Activated T-cell treated with anti-CD3 and anti-CD28 coated beads, Interleukin-2, amount 50 U/mL, for 24 hours (primary cell): Measurements from ENCODE around the gene BBS9.

ENCODE experiments used
- DNase-seq: peaks from one replicate; pipeline ENCODE4 v3.0.0-alpha.2; 2020
- H3K27ac Mint-ChIP-seq: 2 replicates; pipeline ENCODE4 v1.8.0; 2020; ENCODE audit warnings: mild to moderate bottlenecking, mixed read lengths
- H3K27me3 Mint-ChIP-seq: 2 replicates; pipeline ENCODE4 v1.8.0; 2020; ENCODE audit warnings: mixed read lengths
- H3K36me3 Mint-ChIP-seq: 2 replicates; pipeline ENCODE4 v1.8.0; 2020; ENCODE audit warnings: low read depth, mixed read lengths
- H3K4me1 Mint-ChIP-seq: 2 replicates; pipeline ENCODE4 v1.8.0; 2020; ENCODE audit warnings: low read depth, mixed read lengths
- H3K4me3 Mint-ChIP-seq: 2 replicates; pipeline ENCODE4 v1.8.0; 2020; ENCODE audit warnings: mild to moderate bottlenecking, moderate library complexity, mixed read lengths
- H3K9me3 Mint-ChIP-seq: 2 replicates; pipeline ENCODE4 v1.8.0; 2020; ENCODE audit warnings: mixed read lengths

Gene BBS9

DNA sequence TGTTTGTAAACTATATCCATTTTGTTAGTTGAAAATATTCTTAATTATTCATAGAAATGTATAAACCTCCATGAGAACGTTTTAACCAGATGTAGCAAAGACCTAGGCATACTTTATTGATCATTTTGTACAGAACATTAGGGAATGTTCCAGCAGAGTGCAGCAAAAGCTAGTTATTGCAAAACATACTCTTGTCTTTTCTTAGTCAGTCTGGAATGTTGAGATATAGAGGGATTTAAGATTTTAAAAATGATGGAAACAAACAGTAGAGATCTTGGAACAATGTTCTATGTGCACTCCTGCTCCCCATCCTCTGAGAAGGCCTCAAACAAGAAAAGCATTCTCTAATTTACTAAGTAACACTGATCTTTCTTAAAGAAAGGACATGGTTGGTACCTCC is 292.1 kb downstream of the BBS9 start:
- no peaks in the 10 kb centered on the region for H3K36me3 Mint-ChIP-seq

GRCh38 chr7:33422141-33422540 is 292.8 kb downstream of the BBS9 start:
- no peaks in the 10 kb centered on the region for H3K4me1 Mint-ChIP-seq
- H3K9me3 Mint-ChIP-seq, result no peaks in the 10 kb centered on the region
- H3K27ac Mint-ChIP-seq, result no peak overlapping the region
- no peaks in the 10 kb centered on the region for H3K36me3 Mint-ChIP-seq
- H3K27me3 Mint-ChIP-seq, result no peaks in the 10 kb centered on the region
- H3K4me3 Mint-ChIP-seq, result no peak overlapping the region
- no peak for DNase-seq

More for the DNA sequence above, 292.1 kb downstream of the BBS9 start:
- no peak for DNase-seq
- H3K9me3 Mint-ChIP-seq, result no peaks in the 10 kb centered on the region
- H3K4me3 Mint-ChIP-seq, result no peak overlapping the region
- no peaks in the 10 kb centered on the region for H3K4me1 Mint-ChIP-seq
- no peaks in the 10 kb centered on the region for H3K27me3 Mint-ChIP-seq
- H3K27ac Mint-ChIP-seq, result no peak overlapping the region

DNA sequence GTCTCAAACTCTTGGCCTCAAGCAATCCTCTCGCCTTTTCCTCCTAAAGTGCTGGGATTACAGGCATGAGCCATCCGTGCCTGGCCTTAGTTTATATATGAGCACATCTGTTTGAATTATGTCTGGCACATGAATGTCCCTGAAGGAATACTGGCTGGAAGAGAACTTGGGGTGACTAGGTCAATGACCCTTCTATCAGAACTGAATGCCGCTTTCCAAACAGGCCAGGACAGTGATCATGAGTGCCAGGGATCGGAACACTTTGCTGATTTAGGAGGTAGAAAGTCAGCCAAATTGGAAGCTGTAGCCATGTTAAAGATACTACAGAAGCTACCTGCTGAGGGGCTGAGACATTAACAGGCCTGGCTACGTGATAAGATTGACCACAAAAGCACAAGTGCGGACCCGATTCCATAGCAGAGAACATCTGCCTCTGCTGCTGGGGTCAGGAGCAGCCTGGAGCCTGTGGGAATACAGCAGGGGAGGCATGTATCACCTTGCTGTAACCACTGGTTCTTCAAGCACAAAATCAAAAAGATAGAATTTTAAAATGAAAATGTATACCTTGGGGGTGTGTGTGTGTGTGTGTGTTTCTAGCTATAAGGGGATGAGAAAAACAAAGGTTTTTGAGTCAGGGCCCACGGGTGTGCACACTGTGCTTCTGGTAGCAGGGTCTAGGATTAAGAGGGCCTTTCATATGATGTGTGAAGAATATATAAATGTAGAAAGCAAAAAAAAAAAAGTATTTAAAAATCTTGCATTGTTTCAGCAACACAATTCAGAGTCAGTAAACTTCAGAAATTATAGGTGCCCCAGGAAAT is 293.7 kb downstream of the BBS9 start:
- Mint-ChIP-seq H3K4me3 (no peak overlapping the region), H3K27ac (no peak overlapping the region)

GRCh38 chr7:33423646-33424020 is 294.3 kb downstream of the BBS9 start:
- Mint-ChIP-seq H3K36me3 (no peaks in the 10 kb centered on the region), H3K9me3 (no peaks in the 10 kb centered on the region), H3K27ac (no peak overlapping the region), H3K4me3 (no peak overlapping the region), H3K4me1 (no peaks in the 10 kb centered on the region), H3K27me3 (no peaks in the 10 kb centered on the region)
- DNase-seq, result no peak

More for the DNA sequence above, 293.7 kb downstream of the BBS9 start:
- DNase-seq, result no peak
- H3K27me3 Mint-ChIP-seq, result no peaks in the 10 kb centered on the region
- no peaks in the 10 kb centered on the region for H3K9me3 Mint-ChIP-seq
- no peaks in the 10 kb centered on the region for H3K4me1 Mint-ChIP-seq
- no peaks in the 10 kb centered on the region for H3K36me3 Mint-ChIP-seq

GRCh38 chr7:33425395-33425794 is 296.0 kb downstream of the BBS9 start:
- no peaks in the 10 kb centered on the region for H3K4me1 Mint-ChIP-seq
- no peak for DNase-seq
- no peaks in the 10 kb centered on the region for H3K27me3 Mint-ChIP-seq
- no peak overlapping the region for H3K4me3 Mint-ChIP-seq
- H3K9me3 Mint-ChIP-seq, result no peaks in the 10 kb centered on the region
- H3K27ac Mint-ChIP-seq, result no peak overlapping the region
- no peaks in the 10 kb centered on the region for H3K36me3 Mint-ChIP-seq

GRCh38 chr7:33425929-33426678 is 296.7 kb downstream of the BBS9 start:
- H3K9me3 Mint-ChIP-seq, result no peaks in the 10 kb centered on the region
- DNase-seq, result no peak
- H3K36me3 Mint-ChIP-seq, result no peaks in the 10 kb centered on the region
- H3K4me3 Mint-ChIP-seq, result no peak overlapping the region
- no peaks in the 10 kb centered on the region for H3K4me1 Mint-ChIP-seq
- H3K27me3 Mint-ChIP-seq, result no peaks in the 10 kb centered on the region
- no peak overlapping the region for H3K27ac Mint-ChIP-seq

GRCh38 chr7:33428415-33428814 is 299.1 kb downstream of the BBS9 start:
- no peaks in the 10 kb centered on the region for H3K36me3 Mint-ChIP-seq
- H3K27me3 Mint-ChIP-seq, result no peaks in the 10 kb centered on the region
- no peaks in the 10 kb centered on the region for H3K9me3 Mint-ChIP-seq
- H3K27ac Mint-ChIP-seq, result no peak overlapping the region
- H3K4me1 Mint-ChIP-seq, result no peaks in the 10 kb centered on the region
- DNase-seq, result no peak
- no peak overlapping the region for H3K4me3 Mint-ChIP-seq

DNA sequence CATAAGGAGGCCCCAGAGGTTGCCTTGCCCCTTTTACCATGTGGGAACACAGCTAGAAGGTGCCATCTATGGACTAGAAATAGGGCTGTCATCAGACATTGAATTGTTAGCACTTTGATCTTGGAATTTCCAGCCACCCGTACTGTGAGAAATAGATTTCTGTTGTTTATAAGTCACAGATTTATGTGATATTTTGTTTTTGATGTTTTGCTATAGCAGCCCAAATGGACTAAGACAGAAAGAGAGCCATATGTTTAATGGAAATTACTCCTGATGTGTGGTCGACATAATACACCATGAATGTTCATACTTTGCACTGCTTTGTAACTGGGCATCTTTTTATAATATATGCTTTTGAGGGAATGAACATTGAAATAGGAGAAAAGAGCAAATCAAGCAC is 302.2 kb downstream of the BBS9 start:
- no peaks in the 10 kb centered on the region for H3K36me3 Mint-ChIP-seq

DNA sequence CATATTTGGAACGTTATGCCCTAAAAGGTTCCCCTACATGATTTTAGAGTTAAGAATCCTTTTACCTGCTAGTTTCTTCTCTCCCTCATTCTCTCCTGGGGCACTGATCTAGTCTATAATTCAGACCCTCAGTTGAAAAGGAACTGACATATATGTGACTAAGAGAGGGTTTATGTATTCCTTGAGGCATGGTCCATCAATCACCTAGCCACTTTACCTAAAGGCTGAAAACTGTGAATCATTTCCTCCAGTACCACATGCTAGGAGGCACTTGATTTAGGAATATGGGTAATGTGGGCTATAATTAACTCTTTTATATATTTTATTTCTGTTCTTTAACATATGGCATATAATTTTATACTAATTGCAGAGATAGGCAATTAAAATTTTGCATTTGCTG is 303.5 kb downstream of the BBS9 start:
- Mint-ChIP-seq H3K4me3 (no peak overlapping the region), H3K9me3 (no peaks in the 10 kb centered on the region), H3K4me1 (no peaks in the 10 kb centered on the region), H3K27ac (no peak overlapping the region), H3K36me3 (no peaks in the 10 kb centered on the region), H3K27me3 (no peaks in the 10 kb centered on the region)
- DNase-seq, result no peak

More for the DNA sequence above, 302.2 kb downstream of the BBS9 start:
- H3K27ac Mint-ChIP-seq, result no peak overlapping the region
- no peak overlapping the region for H3K4me3 Mint-ChIP-seq
- H3K27me3 Mint-ChIP-seq, result no peaks in the 10 kb centered on the region
- H3K4me1 Mint-ChIP-seq, result no peaks in the 10 kb centered on the region
- no peak for DNase-seq
- no peaks in the 10 kb centered on the region for H3K9me3 Mint-ChIP-seq

DNA sequence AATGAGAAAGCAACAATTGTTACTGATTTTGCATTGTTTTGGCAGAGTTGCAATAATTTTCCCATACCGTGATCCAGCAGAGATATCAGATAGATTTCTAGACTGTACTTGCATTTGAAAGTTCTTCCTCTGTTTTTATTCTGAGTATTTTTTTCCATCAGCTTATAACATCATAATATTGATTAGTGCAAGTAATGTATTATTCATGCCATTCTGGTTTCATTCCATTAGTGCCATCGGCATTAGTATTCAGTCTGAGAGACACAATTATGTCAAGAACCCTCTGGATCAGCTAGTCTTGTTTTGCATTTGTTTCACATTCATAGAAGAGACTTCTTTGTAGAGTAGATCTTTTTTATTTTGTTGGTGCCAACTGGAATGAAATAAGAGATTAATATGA is 304.0 kb downstream of the BBS9 start:
- no peak for DNase-seq
- Mint-ChIP-seq H3K4me3 (no peak overlapping the region), H3K9me3 (no peaks in the 10 kb centered on the region), H3K36me3 (no peaks in the 10 kb centered on the region), H3K27me3 (no peaks in the 10 kb centered on the region), H3K4me1 (no peaks in the 10 kb centered on the region), H3K27ac (no peak overlapping the region)

DNA sequence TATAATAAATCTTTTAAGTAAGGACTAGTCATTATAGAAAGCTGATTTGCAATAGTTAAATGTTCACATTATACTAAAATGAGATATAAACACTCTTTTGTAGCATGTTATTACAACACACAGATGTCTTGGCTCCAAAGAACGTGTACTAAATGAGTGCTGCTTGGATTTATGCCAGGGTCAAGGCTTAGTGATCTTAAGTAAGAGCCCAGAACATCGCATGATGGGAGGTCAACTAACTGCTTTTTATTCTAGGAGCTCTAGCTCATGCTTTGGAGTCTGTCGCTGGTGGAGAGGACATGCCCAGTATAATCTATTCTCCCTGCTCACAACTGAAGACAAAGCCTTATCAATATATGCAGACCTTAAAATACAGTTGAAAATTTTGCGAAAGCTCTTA is 315.1 kb downstream of the BBS9 start:
- no peaks in the 10 kb centered on the region for H3K9me3 Mint-ChIP-seq
- H3K4me3 Mint-ChIP-seq, result no peak overlapping the region
- no peak for DNase-seq
- H3K36me3 Mint-ChIP-seq, result no peaks in the 10 kb centered on the region
- peaks cover 11% of the 10 kb centered on the region for H3K4me1 Mint-ChIP-seq
- H3K27ac Mint-ChIP-seq, result no peak overlapping the region
- H3K27me3 Mint-ChIP-seq, result no peaks in the 10 kb centered on the region

DNA sequence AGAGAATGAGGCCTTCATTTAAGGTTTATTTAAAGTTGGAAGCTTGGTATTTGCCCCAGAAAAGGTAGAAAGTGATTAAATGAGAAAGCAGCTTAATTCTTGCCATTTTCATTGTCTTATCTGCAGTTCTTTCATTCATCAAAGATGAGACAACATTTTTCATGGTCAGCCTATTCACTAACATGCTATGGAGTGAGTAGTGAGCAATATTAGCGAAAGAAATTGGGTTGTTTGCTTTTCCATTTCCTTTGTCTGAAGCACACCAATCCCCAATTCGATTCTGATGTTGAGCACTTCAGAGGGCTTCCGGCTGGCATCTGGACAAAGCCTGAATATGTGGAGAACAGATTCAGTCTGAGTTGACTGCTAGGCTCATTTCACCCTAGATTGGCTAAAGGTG is 317.2 kb downstream of the BBS9 start:
- DNase-seq, result no peak
- no peaks in the 10 kb centered on the region for H3K9me3 Mint-ChIP-seq
- no peaks in the 10 kb centered on the region for H3K36me3 Mint-ChIP-seq
- peaks cover 18% of the 10 kb centered on the region for H3K4me1 Mint-ChIP-seq
- H3K27me3 Mint-ChIP-seq, result no peaks in the 10 kb centered on the region
- no peak overlapping the region for H3K27ac Mint-ChIP-seq
- H3K4me3 Mint-ChIP-seq, result no peak overlapping the region

- Mint-ChIP-seq H3K9me3 (no peaks in the 10 kb centered on the region), H3K27me3 (no peaks in the 10 kb centered on the region), H3K27ac (no peak overlapping the region), H3K36me3 (no peaks in the 10 kb centered on the region), H3K4me3 (no peak overlapping the region), H3K4me1 (peaks cover 18% of the 10 kb centered on the region)
- DNase-seq, result no peak
Measured at GRCh38 chr7:33448035-33448434, 318.7 kb downstream of the BBS9 start.

DNA sequence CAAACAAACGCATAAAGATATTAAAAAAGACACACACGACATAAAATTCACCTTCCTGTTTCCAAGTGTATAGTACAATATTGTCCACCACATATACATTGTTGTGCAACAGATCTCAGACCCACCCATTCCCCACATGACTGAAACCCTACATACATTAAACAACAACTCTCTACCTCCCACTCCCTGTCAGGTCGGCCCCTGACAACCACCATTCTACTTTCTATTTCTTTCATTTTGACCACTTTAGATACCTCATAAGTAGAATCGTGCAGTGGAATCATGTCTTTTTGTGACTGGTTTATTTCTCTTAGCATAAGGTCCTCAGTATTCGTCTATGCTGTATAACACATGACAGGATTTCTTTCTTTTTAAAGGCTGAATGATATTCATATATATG is 320.5 kb downstream of the BBS9 start:
- Mint-ChIP-seq H3K4me1 (peaks cover 18% of the 10 kb centered on the region), H3K27me3 (no peaks in the 10 kb centered on the region), H3K4me3 (no peak overlapping the region), H3K36me3 (no peaks in the 10 kb centered on the region), H3K9me3 (no peaks in the 10 kb centered on the region), H3K27ac (no peak overlapping the region)
- no peak for DNase-seq

DNA sequence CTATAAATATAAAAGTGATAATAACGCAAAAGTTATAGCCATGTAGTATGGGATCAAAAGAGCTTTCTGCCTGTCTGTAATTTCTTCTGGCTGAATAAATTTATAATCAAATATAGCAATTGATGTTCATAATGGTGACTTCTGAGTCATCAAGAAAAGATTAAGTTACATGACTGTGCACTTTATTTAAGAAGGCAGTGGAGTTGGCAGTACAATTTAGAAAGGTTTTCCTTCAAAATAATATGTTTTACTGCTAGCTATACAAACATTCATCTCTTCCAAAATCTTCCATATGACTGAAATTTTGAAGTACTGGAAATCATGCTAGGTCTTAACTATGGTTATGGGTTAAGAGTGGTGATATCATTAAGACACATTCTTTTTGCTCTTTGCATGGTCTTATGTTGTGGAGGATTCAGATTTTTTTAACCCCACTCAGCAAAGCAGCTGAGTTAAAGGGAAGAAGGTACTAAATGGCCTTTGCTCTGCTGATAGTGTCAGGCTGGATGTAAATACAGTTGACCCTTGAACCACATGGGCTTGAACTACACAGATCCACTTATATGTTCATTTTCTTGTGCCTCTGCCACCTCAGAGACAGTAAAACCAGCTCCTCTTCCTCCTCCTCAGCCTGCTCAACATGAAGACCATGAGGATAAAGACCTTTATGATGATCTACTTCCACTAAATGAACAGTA is 323.6 kb downstream of the BBS9 start:
- Mint-ChIP-seq H3K27me3 (no peaks in the 10 kb centered on the region), H3K4me3 (no peak overlapping the region), H3K36me3 (no peaks in the 10 kb centered on the region), H3K27ac (no peak overlapping the region), H3K4me1 (peaks cover 11% of the 10 kb centered on the region), H3K9me3 (no peaks in the 10 kb centered on the region)
- DNase-seq, result no peak
